ENCODE data around the gene ANKRD39.

The ANKRD39 gene

GRCh38 chr2:96848264-96848663 is 9.6 kb downstream of the ANKRD39 start:
- no peak for DNase-seq

GRCh38 chr2:96847586-96847985 is 10.2 kb downstream of the ANKRD39 start:
- DNase-seq: no peak

- DNase-seq: no peak
Observed at GRCh38 chr2:96846825-96847224, 11.0 kb downstream of the ANKRD39 start.

- DNase-seq: no peak
Observed at GRCh38 chr2:96844405-96844808, 13.4 kb downstream of the ANKRD39 start.

GRCh38 chr2:96843538-96844268 is 14.1 kb downstream of the ANKRD39 start, which contains the start of gene ANKRD23:
Gene ANKRD23, minus strand, starts transcription at chr2:96844021. Its CDS starts 29 bp downstream, at chr2:96843992.
- no peak for DNase-seq

GRCh38 chr2:96842600-96842999 is 15.2 kb downstream of the ANKRD39 start:
- DNase-seq: no peak

GRCh38 chr2:96841701-96842495 is 15.9 kb downstream of the ANKRD39 start:
- no peak for DNase-seq

- no peak for DNase-seq
Observed at GRCh38 chr2:96839875-96840850, 17.7 kb downstream of the ANKRD39 start.

GRCh38 chr2:96839293-96839874 is 18.4 kb downstream of the ANKRD39 start:
- DNase-seq: no peak

GRCh38 chr2:96838345-96839292 is 19.2 kb downstream of the ANKRD39 start:
- DNase-seq: no peak

GRCh38 chr2:96837575-96837974 is 20.2 kb downstream of the ANKRD39 start:
- DNase-seq: no peak

- no peak for DNase-seq
Observed at GRCh38 chr2:96835830-96836229, 22.0 kb downstream of the ANKRD39 start.

GRCh38 chr2:96832754-96833507 is 24.9 kb downstream of the ANKRD39 start:
- DNase-seq: no peak

GRCh38 chr2:96832408-96832753 is 25.4 kb downstream of the ANKRD39 start:
- no peak for DNase-seq

GRCh38 chr2:96831679-96832078 is 26.1 kb downstream of the ANKRD39 start:
- no peak for DNase-seq

GRCh38 chr2:96830044-96830562 is 27.7 kb downstream of the ANKRD39 start:
- no peak for DNase-seq

GRCh38 chr2:96828874-96829273 is 28.9 kb downstream of the ANKRD39 start:
- DNase-seq: no peak

GRCh38 chr2:96828436-96828835 is 29.4 kb downstream of the ANKRD39 start:
- no peak for DNase-seq

GRCh38 chr2:96826546-96827278 is 31.1 kb downstream of the ANKRD39 start:
- DNase-seq: no peak

GRCh38 chr2:96825057-96825456 is 32.8 kb downstream of the ANKRD39 start:
- no peak for DNase-seq

Measured in SIG-M5 (cell line).